Type B pancreatic cell (in vitro differentiated cells): ENCODE results near the gene ALKBH6. TPM values are rescaled to one million over a fixed set of nuclear protein-coding genes. Genes with fewer than 3 reads are reported as not detected.
A peak's percentile ranks its signal among the peaks of the same experiment; 100 is the strongest.

Experiments used
- DNase-seq: peaks from one replicate; pipeline ENCODE4 v3.0.0; 2021; ENCODE audit warnings: mixed read lengths; ENCODE audit not compliant: unreplicated experiment; ENCODE audit errors: extremely low spot score
- H3K27ac Mint-ChIP-seq: 2 replicates; pipeline ENCODE4 v1.8.0; 2021; ENCODE audit warnings: mild to moderate bottlenecking, mixed read lengths
- H3K27me3 Mint-ChIP-seq: 2 replicates; pipeline ENCODE4 v1.8.0; 2021; ENCODE audit warnings: mixed read lengths
- H3K36me3 Mint-ChIP-seq: 2 replicates; pipeline ENCODE4 v1.8.0; 2021; ENCODE audit warnings: mixed read lengths
- H3K4me1 Mint-ChIP-seq: one replicate; pipeline ENCODE4 v1.8.0; 2021; ENCODE audit warnings: mixed read lengths; ENCODE audit not compliant: unreplicated experiment
- H3K4me3 Mint-ChIP-seq: 2 replicates; pipeline ENCODE4 v1.8.0; 2021; ENCODE audit warnings: mild to moderate bottlenecking, mixed read lengths
- H3K9me3 Mint-ChIP-seq: 2 replicates; pipeline ENCODE4 v1.8.0; 2021; ENCODE audit warnings: mixed read lengths
- total RNA-seq: library from RNA; stranded (reverse); gene quantifications from 2 replicates; pipeline ENCODE4 v1.2.1, GENCODE V29; 2021; ENCODE audit warnings: low replicate concordance
- TF ChIP-seq, protein P1 (sequence below): fragments of 200-600 bp; sonication (generic); conservative IDR thresholded peaks from 2 replicates; pipeline ENCODE4 v1.5.0; 2021; ENCODE audit warnings: antibody characterized with exemption, mild to moderate bottlenecking

ALKBH6 gene
- total RNA-seq, 1 donor from 2014 or later: 24.8 TPM

DNA sequence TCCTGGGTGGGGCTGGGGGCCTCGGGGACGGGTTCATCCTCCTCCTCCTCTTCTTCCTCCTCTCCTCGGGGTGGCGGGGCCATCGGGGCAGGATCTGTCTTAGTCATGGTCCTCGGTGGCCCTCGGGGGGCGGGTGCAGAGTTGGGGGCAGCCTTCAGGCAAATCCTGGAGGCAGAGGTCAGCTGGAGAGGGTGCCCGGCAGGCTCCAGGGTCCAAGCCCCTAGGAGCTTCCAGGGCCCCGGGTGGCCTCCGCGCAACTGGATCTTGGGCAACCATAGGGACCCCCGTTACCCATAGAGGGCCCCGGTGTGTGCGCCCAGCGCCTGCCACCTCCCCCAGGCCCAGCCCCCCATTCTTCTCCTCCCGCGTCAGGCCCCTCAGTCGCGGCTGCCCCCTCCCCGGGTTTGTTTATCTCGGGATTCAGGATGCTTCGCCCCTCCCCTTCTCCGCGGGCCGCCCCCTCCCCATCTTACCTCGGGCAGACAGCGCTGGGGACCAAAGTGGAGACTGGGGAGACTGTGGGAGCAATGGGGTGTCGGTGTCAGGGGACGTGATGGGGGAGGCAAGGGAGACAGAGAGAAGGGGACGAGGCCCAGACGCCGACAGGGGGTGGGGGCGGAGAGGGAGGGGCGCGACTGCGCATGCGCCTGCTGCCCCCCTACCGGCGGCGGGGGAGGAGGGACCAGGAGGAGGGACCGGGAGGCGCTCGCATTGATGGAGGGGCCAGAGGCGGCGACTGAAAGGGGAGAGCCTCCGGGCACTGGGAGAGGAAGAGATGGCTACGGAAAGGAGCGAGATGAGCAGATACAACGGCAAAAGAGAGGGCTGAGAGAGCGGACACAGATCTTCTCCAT is 18.5 kb upstream of the ALKBH6 start, which contains the start of gene CLIP3:
TSS of gene CLIP3 (minus strand) at position 623 of the 854 bp plus-strand sequence. CDS start at position 107, 516 bp downstream.
- peak; percentile 84 for DNase-seq
- no peaks in the 10 kb centered on the region for H3K9me3 Mint-ChIP-seq

DNA sequence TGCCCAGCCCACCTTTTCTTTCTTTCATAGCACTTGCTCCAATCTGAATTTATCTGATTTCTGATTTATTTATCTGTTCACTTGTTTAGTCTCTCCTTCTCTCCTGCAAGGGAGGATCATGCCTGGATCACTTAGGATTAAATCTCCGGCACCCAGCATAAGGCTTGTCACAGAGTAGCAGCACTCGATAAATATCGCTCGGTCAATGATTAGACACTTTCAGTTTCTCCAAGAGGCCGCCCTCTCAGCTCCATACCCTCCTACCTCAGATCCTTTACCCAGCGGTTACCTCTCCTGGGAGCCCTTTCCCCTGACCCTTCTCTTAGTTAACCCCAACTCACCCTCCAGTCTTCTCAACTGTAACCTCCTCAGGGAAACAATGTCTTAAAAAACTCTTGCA is 17.3 kb upstream of the ALKBH6 start:
- Mint-ChIP-seq H3K36me3 (no peaks in the 10 kb centered on the region), H3K27me3 (no peaks in the 10 kb centered on the region), H3K4me1 (peaks cover 10% of the 10 kb centered on the region), H3K9me3 (no peaks in the 10 kb centered on the region), H3K27ac (no peak overlapping the region), H3K4me3 (peak overlapping the region; percentile 58)
- DNase-seq: no peak
- TF ChIP-seq, protein P1, sequence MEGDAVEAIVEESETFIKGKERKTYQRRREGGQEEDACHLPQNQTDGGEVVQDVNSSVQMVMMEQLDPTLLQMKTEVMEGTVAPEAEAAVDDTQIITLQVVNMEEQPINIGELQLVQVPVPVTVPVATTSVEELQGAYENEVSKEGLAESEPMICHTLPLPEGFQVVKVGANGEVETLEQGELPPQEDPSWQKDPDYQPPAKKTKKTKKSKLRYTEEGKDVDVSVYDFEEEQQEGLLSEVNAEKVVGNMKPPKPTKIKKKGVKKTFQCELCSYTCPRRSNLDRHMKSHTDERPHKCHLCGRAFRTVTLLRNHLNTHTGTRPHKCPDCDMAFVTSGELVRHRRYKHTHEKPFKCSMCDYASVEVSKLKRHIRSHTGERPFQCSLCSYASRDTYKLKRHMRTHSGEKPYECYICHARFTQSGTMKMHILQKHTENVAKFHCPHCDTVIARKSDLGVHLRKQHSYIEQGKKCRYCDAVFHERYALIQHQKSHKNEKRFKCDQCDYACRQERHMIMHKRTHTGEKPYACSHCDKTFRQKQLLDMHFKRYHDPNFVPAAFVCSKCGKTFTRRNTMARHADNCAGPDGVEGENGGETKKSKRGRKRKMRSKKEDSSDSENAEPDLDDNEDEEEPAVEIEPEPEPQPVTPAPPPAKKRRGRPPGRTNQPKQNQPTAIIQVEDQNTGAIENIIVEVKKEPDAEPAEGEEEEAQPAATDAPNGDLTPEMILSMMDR: no peak

More for the DNA sequence above, 18.5 kb upstream of the ALKBH6 start, which contains the start of gene CLIP3:
- peaks cover 10% of the 10 kb centered on the region for H3K4me1 Mint-ChIP-seq
- TF ChIP-seq, protein P1: peak; percentile 54
- H3K27me3 Mint-ChIP-seq: no peaks in the 10 kb centered on the region
- peak within 1 kb of the TSS; percentile 37 for H3K27ac Mint-ChIP-seq
- H3K36me3 Mint-ChIP-seq: no peaks in the 10 kb centered on the region
- H3K4me3 Mint-ChIP-seq: peak within 1 kb of the TSS; percentile 86

DNA sequence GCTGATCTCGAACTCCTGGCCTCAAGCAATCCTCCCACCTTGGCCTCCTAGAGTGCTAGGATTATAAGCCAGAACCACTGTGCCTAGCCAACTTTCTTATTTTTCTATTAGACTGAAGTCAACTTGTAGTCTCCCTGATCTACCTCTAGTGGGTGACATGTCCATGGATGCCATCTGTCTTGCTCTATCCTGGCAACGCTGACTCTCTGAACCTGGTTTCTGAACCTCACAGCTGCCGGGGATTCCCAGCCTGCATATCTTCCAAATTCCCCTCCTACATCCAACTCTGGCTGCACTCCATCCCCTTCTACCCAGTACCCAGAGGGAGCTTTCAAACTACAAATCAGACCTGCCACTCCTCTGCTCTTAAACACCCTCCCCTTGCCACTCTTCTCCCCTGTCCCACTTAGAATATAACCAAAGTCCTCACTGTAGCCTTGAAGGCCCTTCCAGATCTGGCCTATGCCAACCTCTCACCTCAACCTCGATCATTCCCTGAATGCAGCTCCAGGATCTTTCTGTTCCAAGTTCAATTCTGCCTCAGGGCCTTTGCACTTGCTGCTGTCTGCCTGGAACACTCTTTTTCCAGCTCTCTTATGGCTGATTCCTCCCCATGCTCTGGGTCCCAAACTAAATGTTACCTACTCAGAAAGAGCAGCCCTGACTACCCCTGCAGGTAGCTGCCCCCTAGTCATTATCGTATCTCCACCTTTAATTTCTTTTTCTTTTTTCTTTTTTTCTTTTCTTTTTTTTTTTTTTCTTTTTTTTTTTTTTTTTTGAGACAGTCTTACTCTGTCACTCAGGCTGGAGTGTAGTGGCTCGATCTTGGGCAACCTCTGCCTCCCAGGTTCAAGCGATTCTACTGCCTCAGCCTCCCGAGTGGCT is 16.5 kb upstream of the ALKBH6 start:
- Mint-ChIP-seq H3K27ac (no peak overlapping the region), H3K4me1 (peaks cover 10% of the 10 kb centered on the region), H3K4me3 (no peak overlapping the region), H3K36me3 (no peaks in the 10 kb centered on the region), H3K9me3 (no peaks in the 10 kb centered on the region), H3K27me3 (no peaks in the 10 kb centered on the region)
- TF ChIP-seq, protein P1: no peak
- DNase-seq: no peak

DNA sequence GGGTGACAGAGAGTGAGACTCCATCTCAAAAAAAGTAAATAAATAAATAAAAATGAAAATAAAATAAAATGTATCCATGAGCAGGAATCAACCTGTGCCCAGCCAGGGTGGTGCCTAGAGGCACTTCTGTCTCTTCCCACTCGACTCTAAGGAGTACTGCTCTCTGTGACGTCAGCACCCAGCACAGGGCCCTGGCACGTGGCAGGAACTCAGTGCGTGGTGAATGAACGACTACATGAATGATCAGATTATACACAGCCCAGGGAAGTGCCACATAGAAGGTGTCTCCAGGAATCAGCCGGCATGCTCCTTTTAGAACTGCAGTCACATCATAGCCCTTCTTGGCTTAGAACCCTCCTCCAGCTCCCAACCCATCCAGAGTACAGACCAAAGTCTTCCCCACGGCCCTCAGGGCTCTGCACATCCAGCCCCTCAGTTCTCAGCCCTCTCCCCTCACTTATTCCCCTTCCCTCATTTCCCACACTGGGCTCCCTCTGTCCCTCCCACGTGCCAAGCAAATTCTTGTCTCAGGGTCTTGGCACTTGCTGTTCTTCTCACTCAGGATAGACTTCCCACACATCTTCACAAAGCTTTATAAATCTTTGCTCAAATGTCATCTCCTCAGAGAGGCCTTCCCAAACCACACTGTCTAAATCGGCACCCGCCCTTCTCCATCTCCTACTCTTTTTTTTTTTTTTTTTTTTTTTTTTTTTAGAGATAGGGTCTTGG is 14.5 kb upstream of the ALKBH6 start:
- Mint-ChIP-seq H3K27me3 (no peaks in the 10 kb centered on the region), H3K9me3 (no peaks in the 10 kb centered on the region), H3K36me3 (no peaks in the 10 kb centered on the region), H3K4me3 (no peak overlapping the region), H3K4me1 (peaks cover 4% of the 10 kb centered on the region), H3K27ac (no peak overlapping the region)
- no peak for DNase-seq
- TF ChIP-seq, protein P1: no peak

DNA sequence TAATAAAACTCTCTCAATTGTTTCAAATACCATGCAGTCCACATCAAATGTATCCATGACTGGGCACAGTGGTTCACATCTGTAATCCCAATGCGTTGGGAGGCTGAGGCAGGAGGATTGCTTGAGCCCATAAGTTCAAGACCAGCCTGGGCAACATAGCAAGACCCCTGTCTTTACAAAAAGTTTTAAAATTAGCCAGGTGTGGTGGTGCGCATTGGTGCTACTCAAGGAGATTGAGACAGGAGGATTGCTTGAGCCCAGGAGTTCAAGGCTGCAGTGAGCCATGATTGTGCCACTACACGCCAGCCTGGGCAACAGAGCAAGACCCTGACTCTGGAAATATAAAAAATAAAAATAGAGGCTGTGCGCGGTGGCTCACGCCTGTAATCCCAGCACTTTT is 13.7 kb upstream of the ALKBH6 start:
- H3K36me3 Mint-ChIP-seq: peaks cover 4% of the 10 kb centered on the region

More for the DNA sequence above, 13.7 kb upstream of the ALKBH6 start:
- Mint-ChIP-seq H3K9me3 (no peaks in the 10 kb centered on the region), H3K4me1 (peaks cover 4% of the 10 kb centered on the region), H3K27me3 (no peaks in the 10 kb centered on the region), H3K4me3 (no peak overlapping the region), H3K27ac (no peak overlapping the region)
- DNase-seq: no peak
- TF ChIP-seq, protein P1: no peak
